Chondrocyte (in vitro differentiated cells): Measurements from ENCODE around the gene OPRD1. TPM values are rescaled to one million over a fixed set of nuclear protein-coding genes. Genes with fewer than 3 reads are reported as not detected.

Source experiments
- DNase-seq: peaks from one replicate; pipeline ENCODE4 v3.0.0; 2021; ENCODE audit warnings: mixed read lengths, low spot score
- H3K27ac Mint-ChIP-seq: one replicate; pipeline ENCODE4 v1.8.0; 2021; ENCODE audit warnings: mild to moderate bottlenecking, moderate library complexity, mixed read lengths; ENCODE audit not compliant: unreplicated experiment
- H3K27me3 Mint-ChIP-seq: 2 replicates; pipeline ENCODE4 v1.8.0; 2021; ENCODE audit warnings: low read depth, mixed read lengths
- H3K36me3 Mint-ChIP-seq: 2 replicates; pipeline ENCODE4 v1.8.0; 2021; ENCODE audit warnings: low read depth, mixed read lengths
- H3K4me1 Mint-ChIP-seq: 2 replicates; pipeline ENCODE4 v1.8.0; 2021; ENCODE audit warnings: low read depth, mild to moderate bottlenecking, mixed read lengths
- H3K4me3 Mint-ChIP-seq: one replicate; pipeline ENCODE4 v1.8.0; 2021; ENCODE audit warnings: mild to moderate bottlenecking, moderate library complexity, mixed read lengths; ENCODE audit not compliant: unreplicated experiment
- H3K9me3 Mint-ChIP-seq: 2 replicates; pipeline ENCODE4 v1.8.0; 2021; ENCODE audit warnings: low read depth, mixed read lengths
- CTCF ChIP-seq: fragments of 200-600 bp; sonication (generic); IDR thresholded peaks from 2 replicates; pipeline ENCODE4 v1.5.0; 2021; ENCODE audit warnings: antibody characterized with exemption, mild to moderate bottlenecking, moderate library complexity
- total RNA-seq: library from RNA; stranded (reverse); gene quantifications from 3 replicates; pipeline ENCODE4 v1.2.1, GENCODE V29; 2021

OPRD1 gene
- total RNA-seq, 1 donor from 2014 or later = 0.22 TPM

DNA sequence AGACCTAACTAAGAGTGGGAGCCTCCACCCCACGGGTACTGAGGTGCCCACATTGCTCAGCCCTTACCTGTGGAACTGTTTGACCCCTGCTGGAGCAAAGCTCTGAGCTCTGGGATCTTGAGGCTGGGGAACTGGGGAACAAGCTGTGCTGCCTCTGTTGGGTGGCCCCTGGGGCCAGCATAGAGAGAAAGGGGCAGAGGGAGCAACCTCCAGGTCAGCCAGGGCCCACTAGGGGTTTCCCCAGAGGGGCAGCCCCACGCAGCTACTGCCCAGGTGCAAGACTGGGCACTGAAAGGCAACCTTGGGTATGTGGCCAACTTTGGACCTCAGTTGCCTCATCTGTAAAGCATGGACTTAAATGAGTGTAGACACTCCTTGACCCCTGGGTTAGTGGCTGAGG, 78.9 kb downstream of the OPRD1 start:
- TF ChIP-seq CTCF = no peak
- H3K36me3 Mint-ChIP-seq = no peaks in the 10 kb centered on the region
- H3K4me3 Mint-ChIP-seq = no peak overlapping the region
- no peaks in the 10 kb centered on the region for H3K27me3 Mint-ChIP-seq
- no peaks in the 10 kb centered on the region for H3K9me3 Mint-ChIP-seq
- H3K4me1 Mint-ChIP-seq = peaks cover 12% of the 10 kb centered on the region
- no peak for DNase-seq
- H3K27ac Mint-ChIP-seq = no peak overlapping the region

DNA sequence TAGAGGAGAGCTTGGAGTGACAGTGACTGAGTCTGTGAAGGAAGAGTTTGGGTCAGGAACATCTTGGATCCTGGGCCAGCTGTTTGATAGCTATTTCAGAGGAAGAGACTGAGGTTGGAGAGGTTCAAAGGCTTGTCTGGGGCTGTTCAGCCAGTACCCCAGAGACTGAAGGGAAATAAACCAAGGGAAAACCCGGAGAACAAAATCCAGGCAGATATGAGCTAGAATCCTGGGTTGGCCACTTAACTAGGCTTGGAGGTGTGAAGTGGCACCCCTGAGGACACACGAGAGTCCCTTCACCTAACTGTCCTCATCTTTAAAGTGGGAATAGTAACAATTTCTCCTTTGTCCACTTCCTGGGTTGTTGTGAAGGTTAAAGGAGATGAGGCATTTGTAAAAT, 79.3 kb downstream of the OPRD1 start:
- no peak for DNase-seq
- H3K4me3 Mint-ChIP-seq = no peak overlapping the region
- H3K27ac Mint-ChIP-seq = no peak overlapping the region
- no peaks in the 10 kb centered on the region for H3K36me3 Mint-ChIP-seq
- H3K4me1 Mint-ChIP-seq = peaks cover 8% of the 10 kb centered on the region
- no peaks in the 10 kb centered on the region for H3K9me3 Mint-ChIP-seq
- TF ChIP-seq CTCF = no peak
- no peaks in the 10 kb centered on the region for H3K27me3 Mint-ChIP-seq

- H3K27ac Mint-ChIP-seq = no peak overlapping the region
- TF ChIP-seq CTCF = peak; percentile 75
- no peaks in the 10 kb centered on the region for H3K27me3 Mint-ChIP-seq
- H3K9me3 Mint-ChIP-seq = no peaks in the 10 kb centered on the region
- no peak for DNase-seq
- no peak overlapping the region for H3K4me3 Mint-ChIP-seq
- peaks cover 3% of the 10 kb centered on the region for H3K4me1 Mint-ChIP-seq
- H3K36me3 Mint-ChIP-seq = no peaks in the 10 kb centered on the region
Observed at GRCh38 chr1:28893403-28894102, 81.6 kb downstream of the OPRD1 start.

DNA sequence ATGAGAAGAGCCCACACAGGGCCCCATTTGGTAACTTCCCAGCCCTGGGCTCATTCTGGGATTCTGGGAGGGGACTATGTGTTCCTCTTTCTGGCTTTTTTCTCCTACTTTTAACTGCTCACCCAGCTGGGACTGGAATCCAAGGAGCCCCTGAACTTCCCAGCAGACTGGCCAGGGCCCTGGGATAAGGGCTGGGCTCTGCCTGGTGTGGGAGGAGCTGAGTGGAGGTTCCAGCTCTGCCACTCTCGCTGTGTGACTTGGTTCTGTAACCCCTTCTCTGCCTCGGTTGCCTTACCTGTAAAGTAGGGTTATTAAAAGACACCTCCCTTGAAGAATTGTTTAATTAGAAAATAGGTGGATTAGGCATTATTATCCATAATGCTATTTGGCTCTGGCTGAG, 82.8 kb downstream of the OPRD1 start:
- Mint-ChIP-seq H3K9me3 (no peaks in the 10 kb centered on the region), H3K4me3 (no peak overlapping the region), H3K36me3 (no peaks in the 10 kb centered on the region), H3K27ac (no peak overlapping the region), H3K27me3 (no peaks in the 10 kb centered on the region), H3K4me1 (peaks cover 12% of the 10 kb centered on the region)
- no peak for TF ChIP-seq CTCF
- DNase-seq = no peak

DNA sequence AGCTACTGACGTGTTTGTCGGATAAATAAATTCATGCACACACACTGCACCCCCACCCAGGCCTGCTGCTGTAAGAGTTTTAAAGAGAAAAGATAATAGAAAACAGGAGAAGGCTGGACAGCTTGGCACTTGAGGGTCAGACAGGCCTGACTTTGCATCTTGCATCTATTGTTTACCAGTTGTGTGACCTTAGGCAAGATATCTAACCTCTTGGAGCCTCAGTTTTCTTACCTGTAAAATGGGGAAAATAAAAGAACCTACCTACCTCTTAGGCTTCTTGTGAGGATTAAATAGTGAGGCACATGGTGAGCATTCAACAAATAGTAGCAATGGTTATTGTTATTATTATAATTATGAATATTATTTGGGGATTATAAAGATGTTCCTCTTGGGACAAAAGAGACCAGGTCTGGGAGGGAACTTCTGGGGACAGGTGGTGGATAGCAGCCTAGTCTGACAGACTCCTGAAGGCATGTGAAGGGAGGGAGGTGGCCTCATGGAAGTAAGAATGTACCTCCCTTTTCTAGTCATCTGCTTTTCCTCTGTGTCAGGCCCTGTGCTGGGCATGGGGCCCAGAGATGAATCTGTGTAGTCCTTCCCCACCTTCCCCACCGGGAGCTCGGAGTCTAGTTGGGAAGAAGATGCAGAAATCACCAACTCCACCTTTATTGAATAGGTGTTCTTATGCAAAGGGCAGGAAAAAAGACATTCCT, 84.1 kb downstream of the OPRD1 start:
- H3K27me3 Mint-ChIP-seq = no peaks in the 10 kb centered on the region
- no peak overlapping the region for H3K4me3 Mint-ChIP-seq
- no peaks in the 10 kb centered on the region for H3K9me3 Mint-ChIP-seq
- no peaks in the 10 kb centered on the region for H3K36me3 Mint-ChIP-seq
- DNase-seq = no peak
- no peak overlapping the region for H3K27ac Mint-ChIP-seq
- no peak for TF ChIP-seq CTCF
- H3K4me1 Mint-ChIP-seq = peaks cover 12% of the 10 kb centered on the region
